Measurements from ENCODE around the gene RDH13.
"Not testable (repeated sequence)": the region's sequence is repeated elsewhere in the genome, so short reads cannot be mapped to it uniquely, and the experiment has no call there.

Gene RDH13

DNA sequence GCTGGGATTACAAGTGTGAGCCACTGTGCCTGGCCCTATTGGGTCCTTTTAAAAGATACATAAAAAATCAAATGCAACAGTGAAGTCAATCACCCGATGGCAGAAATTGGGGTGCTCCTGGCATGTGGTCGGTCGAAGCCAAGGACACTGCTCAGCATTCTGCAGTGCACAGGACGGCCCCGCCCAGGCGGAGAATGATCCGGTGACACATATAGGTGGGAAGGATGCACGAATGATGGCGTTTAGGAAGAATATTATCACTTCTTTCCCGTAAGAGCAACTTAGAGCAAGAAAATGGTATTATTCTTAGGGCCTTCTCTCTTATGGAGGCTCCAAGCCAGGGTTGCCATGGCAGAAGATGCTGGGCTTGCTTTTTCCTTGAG is 21.7 kb downstream of the RDH13 start:
- Histone ChIP-seq H3K9ac (ENCODE audit: low read depth, low read length) (no peak overlapping the region), H3K27me3 (ENCODE audit: insufficient read depth, low read length) (no peaks in the 10 kb centered on the region), H3K4me1 (ENCODE audit: insufficient read depth, low read length) (no peaks in the 10 kb centered on the region), H3K27ac (ENCODE audit: low read depth, low read length) (no peak overlapping the region), H3K36me3 (ENCODE audit: insufficient read depth, low read length) (peaks cover 55% of the 10 kb centered on the region), H3K9me3 (ENCODE audit: insufficient read depth, low read depth, low read length) (no peaks in the 10 kb centered on the region), H3K4me3 (ENCODE audit: low read length) (no peak overlapping the region)
- 97% methylated on average over 10 of the region's 10 CpGs for WGBS

DNA sequence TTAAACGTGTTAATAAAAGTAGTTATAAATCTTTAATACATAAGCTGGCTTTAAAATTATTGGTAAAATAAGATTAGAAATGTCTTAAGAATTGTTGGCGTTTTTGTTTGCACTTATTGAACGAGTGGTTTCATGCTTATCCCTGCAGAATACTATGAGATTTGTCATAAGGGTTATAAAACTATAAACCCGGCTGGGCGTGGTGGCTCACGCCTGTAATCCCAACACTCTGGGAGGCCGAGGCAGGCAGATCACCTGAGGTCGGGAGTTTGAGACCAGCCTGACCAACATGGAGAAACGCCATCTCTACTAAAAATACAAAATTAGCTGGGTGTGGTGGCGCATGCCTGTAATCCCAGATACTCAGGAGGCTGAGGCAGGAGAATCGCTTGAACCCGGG is 22.3 kb downstream of the RDH13 start:
- H3K36me3 ChIP-seq (ENCODE audit: insufficient read depth, low read length), result peaks cover 52% of the 10 kb centered on the region
- 89% methylated on average over 11 of the region's 12 CpGs for WGBS
- not testable (repeated sequence) for H3K9me3 ChIP-seq (ENCODE audit: insufficient read depth, low read depth, low read length); H3K4me1 ChIP-seq (ENCODE audit: insufficient read depth, low read length); H3K27me3 ChIP-seq (ENCODE audit: insufficient read depth, low read length); H3K27ac ChIP-seq (ENCODE audit: low read depth, low read length); H3K4me3 ChIP-seq (ENCODE audit: low read length); H3K9ac ChIP-seq (ENCODE audit: low read depth, low read length)

- 96% methylated on average over 6 of the region's 6 CpGs for WGBS
- H3K4me1 ChIP-seq (ENCODE audit: insufficient read depth, low read length); H3K9me3 ChIP-seq (ENCODE audit: insufficient read depth, low read depth, low read length); H3K27ac ChIP-seq (ENCODE audit: low read depth, low read length); H3K9ac ChIP-seq (ENCODE audit: low read depth, low read length); H3K4me3 ChIP-seq (ENCODE audit: low read length); H3K27me3 ChIP-seq (ENCODE audit: insufficient read depth, low read length): not testable (repeated sequence)
- peaks cover 31% of the 10 kb centered on the region for H3K36me3 ChIP-seq (ENCODE audit: insufficient read depth, low read length)
Measured at GRCh38 chr19:55037603-55038002, 25.3 kb downstream of the RDH13 start.

DNA sequence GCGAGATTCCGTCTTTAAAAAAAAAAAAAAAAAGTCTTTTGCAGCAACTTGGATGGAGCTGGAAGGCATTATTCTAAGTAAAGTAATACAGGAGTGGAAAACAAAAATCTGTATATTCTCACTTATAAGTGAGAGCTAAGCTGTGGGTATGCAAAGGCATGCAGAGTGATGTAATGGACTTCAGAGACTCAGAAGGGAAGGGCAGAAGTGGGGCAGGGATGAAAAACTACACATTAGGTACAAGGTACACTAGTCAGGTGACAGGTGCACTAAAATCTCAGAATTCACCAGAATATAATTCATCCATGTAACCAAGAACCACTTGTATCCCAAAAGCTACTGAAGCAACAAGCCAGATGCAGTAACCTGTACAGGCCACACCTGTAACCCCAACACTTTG is 26.9 kb downstream of the RDH13 start:
- H3K27me3 ChIP-seq (ENCODE audit: insufficient read depth, low read length), result no peaks in the 10 kb centered on the region
- peaks cover 18% of the 10 kb centered on the region for H3K36me3 ChIP-seq (ENCODE audit: insufficient read depth, low read length)
- H3K4me1 ChIP-seq (ENCODE audit: insufficient read depth, low read length), result no peaks in the 10 kb centered on the region
- WGBS, result 93% methylated on average over 2 of the region's 2 CpGs
- H3K9ac ChIP-seq (ENCODE audit: low read depth, low read length), result no peak overlapping the region
- H3K9me3 ChIP-seq (ENCODE audit: insufficient read depth, low read depth, low read length), result no peaks in the 10 kb centered on the region
- H3K27ac ChIP-seq (ENCODE audit: low read depth, low read length), result no peak overlapping the region
- H3K4me3 ChIP-seq (ENCODE audit: low read length), result no peak overlapping the region

GRCh38 chr19:55034751-55035150 is 28.2 kb downstream of the RDH13 start:
- H3K27me3 ChIP-seq (ENCODE audit: insufficient read depth, low read length), result no peaks in the 10 kb centered on the region
- H3K4me3 ChIP-seq (ENCODE audit: low read length), result no peak overlapping the region
- H3K9me3 ChIP-seq (ENCODE audit: insufficient read depth, low read depth, low read length), result no peaks in the 10 kb centered on the region
- H3K27ac ChIP-seq (ENCODE audit: low read depth, low read length), result no peak overlapping the region
- 96% methylated on average over 13 of the region's 13 CpGs for WGBS
- no peak overlapping the region for H3K9ac ChIP-seq (ENCODE audit: low read depth, low read length)
- peaks cover 11% of the 10 kb centered on the region for H3K36me3 ChIP-seq (ENCODE audit: insufficient read depth, low read length)
- H3K4me1 ChIP-seq (ENCODE audit: insufficient read depth, low read length), result no peaks in the 10 kb centered on the region

DNA sequence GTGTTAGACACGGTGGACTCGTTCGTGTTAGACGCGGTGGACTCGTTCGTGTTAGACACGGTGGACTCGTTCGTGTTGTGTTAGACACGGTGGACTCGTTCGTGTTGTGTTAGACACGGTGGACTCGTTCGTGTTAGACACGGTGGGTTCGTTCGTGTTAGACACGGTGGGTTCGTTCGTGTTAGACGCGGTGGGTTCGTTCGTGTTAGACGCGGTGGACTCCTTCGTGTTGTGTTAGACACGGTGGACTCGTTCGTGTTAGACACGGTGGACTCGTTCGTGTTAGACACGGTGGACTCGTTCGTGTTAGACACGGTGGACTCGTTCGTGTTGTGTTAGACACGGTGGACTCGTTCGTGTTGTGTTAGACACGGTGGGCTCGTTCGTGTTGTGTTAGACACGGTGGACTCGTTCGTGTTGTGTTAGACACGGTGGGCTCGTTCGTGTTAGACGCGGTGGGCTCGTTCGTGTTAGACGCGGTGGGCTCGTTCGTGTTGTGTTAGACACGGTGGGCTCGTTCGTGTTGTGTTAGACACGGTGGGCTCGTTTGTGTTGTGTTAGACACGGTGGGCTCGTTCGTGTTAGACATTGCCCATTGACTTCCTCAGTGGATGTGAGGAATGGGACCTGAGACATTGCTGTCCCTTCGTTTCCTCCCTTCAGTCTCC is 29.8 kb downstream of the RDH13 start:
- not testable (repeated sequence) for H3K9me3 ChIP-seq (ENCODE audit: insufficient read depth, low read depth, low read length); H3K27me3 ChIP-seq (ENCODE audit: insufficient read depth, low read length); H3K36me3 ChIP-seq (ENCODE audit: insufficient read depth, low read length); H3K4me1 ChIP-seq (ENCODE audit: insufficient read depth, low read length); H3K27ac ChIP-seq (ENCODE audit: low read depth, low read length); H3K9ac ChIP-seq (ENCODE audit: low read depth, low read length); H3K4me3 ChIP-seq (ENCODE audit: low read length)
- WGBS, result 94% methylated on average over 67 of the region's 70 CpGs

DNA sequence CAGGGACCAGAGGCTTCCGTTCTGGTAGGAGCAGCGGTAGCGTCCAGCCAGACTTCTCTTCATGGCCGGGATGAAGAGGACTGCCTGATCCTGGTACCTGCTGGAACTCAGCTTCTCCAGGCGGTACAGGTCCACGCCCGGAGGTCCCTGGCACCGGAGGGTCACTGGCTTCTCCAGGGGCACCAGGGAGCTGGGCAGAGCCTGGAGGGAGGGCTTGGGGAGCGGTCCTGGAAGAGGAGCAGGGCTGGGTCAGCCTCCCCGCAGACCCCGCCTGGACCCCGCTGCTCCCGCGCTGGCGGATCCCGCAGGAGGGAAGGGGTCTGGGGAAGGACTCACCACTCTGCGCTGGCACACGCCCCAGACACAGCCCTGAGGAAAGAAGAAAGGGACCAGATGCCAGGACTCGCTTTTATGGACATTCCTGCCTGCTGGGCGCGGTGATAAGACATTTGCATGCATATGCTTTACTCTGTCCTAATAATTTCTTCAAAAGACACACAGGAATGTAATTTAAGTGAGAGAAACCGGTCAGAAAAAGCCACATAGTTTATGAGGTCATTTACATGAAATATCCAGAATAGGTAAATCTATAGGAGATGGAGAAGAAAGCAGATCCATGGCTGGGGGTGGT is 30.7 kb downstream of the RDH13 start:
- 94% methylated on average over 22 of the region's 22 CpGs for WGBS
- H3K27ac ChIP-seq (ENCODE audit: low read depth, low read length), result no peak overlapping the region
- no peaks in the 10 kb centered on the region for H3K9me3 ChIP-seq (ENCODE audit: insufficient read depth, low read depth, low read length)
- H3K4me1 ChIP-seq (ENCODE audit: insufficient read depth, low read length), result no peaks in the 10 kb centered on the region
- no peak overlapping the region for H3K4me3 ChIP-seq (ENCODE audit: low read length)
- no peak overlapping the region for H3K9ac ChIP-seq (ENCODE audit: low read depth, low read length)
- H3K36me3 ChIP-seq (ENCODE audit: insufficient read depth, low read length), result peaks cover 7% of the 10 kb centered on the region; the same call in 1 of the 2 replicates
- no peaks in the 10 kb centered on the region for H3K27me3 ChIP-seq (ENCODE audit: insufficient read depth, low read length)

DNA sequence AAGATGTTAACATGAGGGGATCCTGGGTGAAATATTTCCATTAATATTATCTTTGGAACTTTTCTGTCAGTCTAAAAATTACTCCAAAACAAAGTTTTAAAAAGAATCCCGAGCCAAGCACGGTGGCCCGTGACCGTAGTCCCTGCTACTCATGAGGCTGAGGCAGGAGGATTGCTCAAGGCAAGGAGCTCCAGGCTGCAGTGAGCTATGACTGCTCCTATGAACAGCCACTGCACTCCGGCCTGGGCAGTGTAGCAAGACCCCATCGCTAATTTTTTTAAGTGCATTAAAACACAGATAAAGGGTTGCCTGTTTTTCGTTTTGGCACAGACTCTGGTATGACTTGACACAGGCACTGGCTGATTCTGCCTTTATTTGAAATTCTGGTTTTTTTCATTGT is 31.8 kb downstream of the RDH13 start:
- Histone ChIP-seq H3K9me3 (ENCODE audit: insufficient read depth, low read depth, low read length) (no peaks in the 10 kb centered on the region), H3K27me3 (ENCODE audit: insufficient read depth, low read length) (no peaks in the 10 kb centered on the region), H3K4me1 (ENCODE audit: insufficient read depth, low read length) (no peaks in the 10 kb centered on the region), H3K9ac (ENCODE audit: low read depth, low read length) (no peak overlapping the region), H3K27ac (ENCODE audit: low read depth, low read length) (no peak overlapping the region), H3K4me3 (ENCODE audit: low read length) (no peak overlapping the region), H3K36me3 (ENCODE audit: insufficient read depth, low read length) (peaks cover 7% of the 10 kb centered on the region; the same call in 1 of the 2 replicates)
- WGBS, result 95% methylated on average over 7 of the region's 7 CpGs

DNA sequence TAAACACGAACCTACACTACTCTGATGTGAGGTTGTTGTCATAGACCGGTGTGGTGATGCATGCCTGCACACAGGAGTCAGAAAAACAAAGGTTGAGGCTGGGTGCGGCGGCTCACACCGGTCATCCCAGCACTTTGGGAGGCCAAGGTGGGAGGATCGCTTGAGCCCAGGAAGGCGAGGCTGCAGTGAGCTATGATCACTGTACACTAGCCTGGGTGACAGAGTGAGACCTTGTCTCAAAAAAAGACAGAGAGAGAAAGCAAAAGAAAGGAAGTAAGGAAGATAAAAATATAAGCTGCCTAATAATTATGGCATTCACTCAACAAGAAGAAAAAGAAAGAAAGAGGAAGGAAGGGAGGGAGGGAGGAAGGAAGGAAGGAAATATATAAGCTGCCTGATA is 34.2 kb downstream of the RDH13 start:
- Histone ChIP-seq H3K27ac (ENCODE audit: low read depth, low read length) (no peak overlapping the region), H3K4me3 (ENCODE audit: low read length) (no peak overlapping the region), H3K27me3 (ENCODE audit: insufficient read depth, low read length) (no peaks in the 10 kb centered on the region), H3K9ac (ENCODE audit: low read depth, low read length) (no peak overlapping the region), H3K36me3 (ENCODE audit: insufficient read depth, low read length) (peaks cover 12% of the 10 kb centered on the region; the same call in 1 of the 2 replicates), H3K9me3 (ENCODE audit: insufficient read depth, low read depth, low read length) (no peaks in the 10 kb centered on the region), H3K4me1 (ENCODE audit: insufficient read depth, low read length) (no peaks in the 10 kb centered on the region)
- 95% methylated on average over 7 of the region's 7 CpGs for WGBS

GRCh38 chr19:55027472-55028337 is 35.2 kb downstream of the RDH13 start:
- no peak overlapping the region for H3K9ac ChIP-seq (ENCODE audit: low read depth, low read length)
- H3K9me3 ChIP-seq (ENCODE audit: insufficient read depth, low read depth, low read length), result no peaks in the 10 kb centered on the region
- H3K4me3 ChIP-seq (ENCODE audit: low read length), result no peak overlapping the region
- H3K27me3 ChIP-seq (ENCODE audit: insufficient read depth, low read length), result no peaks in the 10 kb centered on the region
- 91% methylated on average over 21 of the region's 21 CpGs for WGBS
- no peaks in the 10 kb centered on the region for H3K4me1 ChIP-seq (ENCODE audit: insufficient read depth, low read length)
- peaks cover 12% of the 10 kb centered on the region; the same call in 1 of the 2 replicates for H3K36me3 ChIP-seq (ENCODE audit: insufficient read depth, low read length)
- no peak overlapping the region for H3K27ac ChIP-seq (ENCODE audit: low read depth, low read length)

DNA sequence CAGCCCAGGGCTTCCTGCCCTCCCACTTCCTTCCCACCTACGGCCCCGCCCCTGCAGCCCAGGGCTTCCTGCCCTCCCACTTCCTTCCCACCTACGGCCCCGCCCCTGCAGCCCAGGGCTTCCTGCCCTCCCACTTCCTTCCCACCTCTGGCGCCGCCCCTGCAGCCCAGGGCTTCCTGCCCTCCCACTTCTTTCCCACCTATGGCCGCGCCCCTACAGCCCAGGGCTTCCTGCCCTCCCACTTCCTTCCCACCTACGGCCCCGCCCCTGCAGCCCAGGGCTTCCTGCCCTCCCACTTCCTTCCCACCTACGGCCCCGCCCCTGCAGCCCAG is 35.8 kb downstream of the RDH13 start:
- peaks cover 12% of the 10 kb centered on the region; the same call in 1 of the 2 replicates for H3K36me3 ChIP-seq (ENCODE audit: insufficient read depth, low read length)
- H3K27me3 ChIP-seq (ENCODE audit: insufficient read depth, low read length); H3K4me1 ChIP-seq (ENCODE audit: insufficient read depth, low read length); H3K27ac ChIP-seq (ENCODE audit: low read depth, low read length); H3K9me3 ChIP-seq (ENCODE audit: insufficient read depth, low read depth, low read length); H3K9ac ChIP-seq (ENCODE audit: low read depth, low read length); H3K4me3 ChIP-seq (ENCODE audit: low read length): not testable (repeated sequence)
- WGBS, result 96% methylated on average over 3 of the region's 12 CpGs
